Measurements from ENCODE around the gene EEFSEC. TPM values are rescaled to one million over a fixed set of nuclear protein-coding genes. Genes with fewer than 3 reads are reported as not detected.

Gene EEFSEC
- polyA plus RNA-seq, 10 donors: 12.0 to 18.9 (median 16.1) TPM

DNA sequence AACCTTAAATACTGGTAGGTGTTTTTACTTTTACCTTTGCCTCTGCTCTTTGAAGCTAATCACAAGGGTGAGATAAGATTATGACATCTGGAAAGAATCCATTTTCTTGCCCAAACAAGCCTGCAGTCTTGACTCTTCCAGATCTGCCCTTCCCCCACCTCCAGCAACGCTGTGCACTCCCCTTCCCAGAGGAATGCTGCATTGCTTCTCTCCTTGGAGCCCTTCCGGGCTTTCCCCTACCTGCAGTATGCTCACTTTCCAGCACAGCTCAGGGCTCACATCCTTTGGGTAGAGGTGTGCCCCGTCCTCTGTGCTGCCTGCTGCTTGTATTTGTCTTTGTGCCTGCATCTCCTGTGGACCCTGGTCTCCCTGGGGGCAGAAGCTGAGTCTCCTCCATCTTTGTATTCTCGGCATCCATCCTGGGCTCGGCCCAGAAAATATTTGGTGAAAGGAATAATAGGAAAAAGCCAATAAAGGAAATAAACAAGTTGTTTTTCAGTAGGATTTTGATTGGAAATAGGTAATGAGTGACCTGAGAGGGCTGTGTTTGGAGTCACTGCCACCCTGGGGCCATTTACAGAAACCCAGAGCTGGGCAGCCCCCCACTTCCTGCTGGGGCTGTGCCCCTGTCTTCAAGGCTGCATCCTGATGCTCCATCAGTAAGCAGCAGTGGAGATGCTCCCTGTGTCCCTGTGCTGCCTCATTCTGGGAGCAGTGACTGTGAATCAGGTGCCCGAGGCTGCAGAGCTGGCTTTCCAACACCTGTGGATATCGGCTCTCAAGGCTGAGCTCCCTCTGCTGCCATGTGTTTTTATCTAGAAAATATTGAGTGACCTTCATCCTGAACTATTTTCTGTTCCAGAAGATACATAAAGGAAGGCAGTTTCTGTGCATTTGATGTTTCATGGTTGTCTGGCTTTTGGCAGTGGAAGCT lies 117.5 kb downstream of the EEFSEC start:
- DNase-seq: no peak

DNA sequence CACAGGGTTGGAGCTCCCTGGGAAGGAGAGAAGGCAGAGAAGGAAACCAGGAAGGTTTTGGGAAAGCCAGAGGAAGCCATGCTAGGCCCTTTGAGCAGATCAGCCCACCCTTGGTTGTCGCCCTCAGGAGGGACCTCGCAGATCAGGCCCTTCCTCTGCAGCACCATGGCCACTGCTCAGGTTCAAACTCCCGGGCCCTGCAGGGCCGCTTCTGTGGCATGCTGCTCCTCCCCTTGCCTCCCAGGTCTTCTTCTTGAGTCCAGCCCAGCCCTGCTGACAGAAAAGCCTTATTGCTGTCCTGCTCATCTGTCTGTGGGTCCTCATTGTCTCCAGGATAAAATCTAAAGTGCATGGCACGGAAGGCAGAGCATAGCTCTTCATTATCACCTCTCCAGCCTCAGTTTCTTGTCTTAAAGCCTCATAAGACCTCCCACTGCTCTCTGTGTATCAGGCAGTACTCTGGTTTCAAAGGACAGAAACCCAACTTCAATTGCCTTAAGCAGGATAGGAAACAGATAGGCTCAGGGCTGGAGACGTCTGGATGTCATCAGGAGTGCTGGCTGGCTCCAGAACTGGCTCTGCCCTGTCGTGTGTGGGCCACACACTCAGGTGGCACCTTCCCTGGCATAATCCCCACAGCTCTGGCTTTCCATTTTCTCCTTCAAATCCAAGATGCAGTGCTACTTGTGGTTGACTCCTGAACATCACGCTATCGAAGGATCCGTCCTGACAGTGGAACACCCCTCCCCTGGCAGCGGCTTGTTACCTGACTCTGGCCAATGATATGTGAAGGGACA lies 118.5 kb downstream of the EEFSEC start:
- DNase-seq: no peak

DNA sequence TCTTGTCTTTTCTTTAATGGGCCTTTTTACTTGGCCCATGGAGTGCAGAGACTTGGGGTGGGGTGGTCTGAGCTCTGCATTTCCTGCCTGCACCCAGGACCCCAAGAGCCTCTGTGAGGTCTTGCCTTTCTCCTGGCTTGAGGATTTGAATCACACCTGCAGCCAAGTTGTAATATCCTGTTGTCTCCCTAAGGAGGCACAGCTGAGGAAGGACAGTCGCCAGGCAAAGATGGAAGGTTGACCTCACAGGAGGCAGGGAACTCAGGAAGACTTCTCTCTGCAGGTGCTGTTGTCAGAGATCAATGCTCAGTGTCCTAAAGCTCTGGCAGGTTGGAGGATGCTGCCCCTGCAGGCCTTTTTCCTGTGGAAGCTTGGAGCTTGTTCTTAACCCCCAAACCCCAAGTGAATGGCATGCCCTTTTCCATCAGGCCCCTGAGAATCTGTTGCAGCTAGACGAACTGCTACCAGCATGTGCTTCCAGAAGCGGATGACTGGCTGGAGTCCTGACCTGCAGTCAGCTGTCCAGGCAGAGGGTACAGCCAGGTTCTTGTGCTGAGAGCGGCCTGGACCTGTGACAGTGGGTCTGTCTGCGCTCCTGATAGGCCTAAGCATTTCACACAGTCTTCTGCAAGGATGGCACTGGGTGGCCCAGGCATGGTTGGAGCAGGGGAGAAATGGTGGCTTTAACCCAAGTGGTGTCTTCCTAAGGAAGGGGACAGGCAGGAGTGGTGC lies 120.0 kb downstream of the EEFSEC start:
- DNase-seq: no peak

DNA sequence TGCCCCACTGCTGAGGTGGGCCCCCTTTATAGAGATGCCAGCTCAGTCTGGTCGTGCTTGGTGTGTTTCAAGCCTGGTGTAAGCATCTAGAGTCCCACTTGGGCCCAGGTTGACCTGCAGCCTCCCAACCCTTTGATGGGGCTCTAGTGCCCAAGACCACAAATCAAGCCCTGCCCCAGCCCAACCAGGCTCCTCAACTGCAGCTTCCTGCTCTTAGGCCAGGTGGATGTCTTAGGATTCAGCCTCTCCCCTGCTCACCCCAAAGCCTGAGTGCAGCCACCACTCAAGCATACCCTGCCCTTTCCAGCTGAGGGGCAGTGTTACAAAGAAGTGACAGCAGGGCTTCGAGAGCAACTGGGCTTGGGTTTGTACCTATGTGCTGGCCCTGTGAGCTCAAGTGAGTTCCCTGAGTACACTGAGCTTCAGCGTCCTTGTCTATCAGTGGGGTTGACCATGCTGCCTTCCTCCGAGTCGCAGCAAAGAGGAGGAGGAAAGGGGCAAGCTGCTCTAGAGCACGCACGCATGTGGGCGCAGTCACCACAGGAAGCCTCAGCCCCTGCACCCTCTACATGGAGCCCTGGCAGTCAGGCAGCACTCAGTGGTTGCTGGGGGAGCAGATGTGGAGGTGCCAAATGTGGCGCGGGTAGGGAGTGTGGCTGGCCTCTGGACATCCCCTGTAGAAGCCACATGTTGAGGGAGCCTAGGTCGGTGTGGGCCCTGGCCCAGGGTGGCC lies 120.7 kb downstream of the EEFSEC start:
- DNase-seq: no peak

DNA sequence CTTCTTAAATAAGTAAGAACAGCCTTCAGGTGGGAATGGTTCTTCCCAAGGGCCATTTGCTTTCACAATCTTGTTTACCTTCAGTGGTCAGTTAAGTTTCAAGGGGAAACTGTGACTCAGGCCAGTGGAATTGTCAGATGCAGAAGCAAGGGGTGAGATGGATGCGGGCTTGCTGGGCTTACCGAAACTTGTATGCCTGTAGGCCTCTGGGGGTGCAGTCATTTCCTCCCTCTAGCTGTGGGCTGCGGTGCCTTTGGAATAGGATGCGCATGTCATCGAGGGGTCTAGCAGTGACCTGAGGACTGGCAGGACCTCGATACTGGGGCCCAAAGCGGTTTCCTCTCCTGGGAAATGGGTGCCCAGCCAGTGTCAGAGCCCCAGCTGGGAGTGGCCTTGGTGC lies 121.6 kb downstream of the EEFSEC start:
- DNase-seq: peak in 1 of 3 donors; percentile 24

DNA sequence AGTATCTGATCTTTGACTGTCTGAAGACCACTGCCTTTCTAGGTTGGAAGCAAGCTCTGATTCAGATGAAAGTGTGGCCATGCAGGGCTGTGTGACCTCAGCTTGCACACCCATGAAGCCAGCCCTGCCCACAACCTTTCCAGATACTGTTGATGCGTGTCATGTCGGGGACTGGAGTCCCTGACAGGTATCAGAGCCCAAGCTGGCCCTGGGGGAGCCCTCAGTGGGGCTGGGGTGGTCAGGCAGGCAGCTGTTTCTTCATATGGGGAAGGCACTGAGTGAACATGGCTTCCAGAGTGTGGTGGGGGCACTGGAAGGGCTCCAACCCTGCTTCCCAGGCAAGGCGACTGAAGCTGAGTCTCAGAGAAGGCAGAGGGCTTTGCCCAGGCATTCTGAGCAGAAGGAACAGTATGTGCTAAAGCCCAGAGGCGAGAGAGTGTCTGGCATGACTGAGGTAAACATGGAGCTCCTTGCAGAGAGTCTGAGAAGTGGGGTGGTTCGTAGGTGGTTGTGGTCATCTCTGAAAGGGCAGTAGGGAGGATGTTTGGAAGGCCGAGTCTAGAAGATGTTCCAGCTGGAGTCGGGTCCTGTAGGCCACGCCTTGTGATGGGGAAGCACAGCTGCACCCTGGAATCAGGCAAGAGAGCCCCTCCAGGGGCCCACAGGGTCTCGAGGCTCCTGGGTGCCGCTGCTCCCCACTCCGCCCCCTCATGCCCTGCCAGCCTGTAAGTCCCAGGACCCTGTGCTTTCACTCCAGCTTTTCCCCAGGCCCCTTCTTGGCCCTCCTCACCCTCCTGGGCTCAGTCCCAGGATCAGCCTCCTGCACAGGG lies 122.2 kb downstream of the EEFSEC start:
- DNase-seq: peak in 1 of 3 donors; percentile 29

DNA sequence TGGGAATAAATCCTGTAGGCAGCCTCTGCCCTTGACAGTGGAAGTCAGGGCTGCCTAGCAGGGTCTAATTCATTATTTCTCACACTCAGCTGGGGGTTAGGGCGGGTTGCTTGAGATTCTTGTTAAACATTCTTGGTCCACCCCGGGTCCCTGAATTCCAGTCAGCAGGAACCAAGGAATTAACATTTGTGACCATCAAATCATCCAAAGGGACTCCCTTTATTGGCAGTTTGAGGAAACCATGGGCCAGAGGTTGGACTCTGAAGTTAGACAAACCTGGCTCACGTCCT lies 122.8 kb downstream of the EEFSEC start:
- peak in 1 of 3 donors; percentile 22 for DNase-seq

DNA sequence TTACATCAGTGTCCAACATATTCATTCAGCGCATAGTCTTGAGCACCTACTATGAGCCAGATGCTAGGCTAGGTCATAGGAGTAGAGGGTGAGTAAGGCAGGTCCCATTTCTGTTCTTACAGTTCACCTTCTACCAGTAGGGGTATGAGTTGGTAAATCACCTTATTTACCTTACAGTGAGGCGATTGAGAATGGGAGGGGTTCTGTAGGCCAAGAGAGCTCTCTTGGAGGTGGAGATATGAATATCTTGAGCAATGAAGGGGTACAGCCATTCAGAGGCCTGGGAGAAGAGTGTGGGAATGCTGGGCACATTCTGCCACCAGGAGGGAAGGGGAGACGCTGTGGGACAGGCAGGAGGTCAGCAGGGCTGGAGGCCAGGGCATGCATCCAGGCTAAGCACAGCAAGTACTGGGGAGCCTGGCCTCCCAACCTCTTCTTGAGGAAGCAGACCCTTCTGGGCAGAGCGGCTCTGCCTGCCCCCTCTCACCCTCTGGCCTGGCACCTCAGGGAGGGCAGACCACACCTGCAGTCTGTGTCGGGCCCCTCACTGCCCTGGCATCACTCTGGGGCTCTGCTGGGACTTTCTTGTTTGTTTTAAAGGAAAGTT lies 123.4 kb downstream of the EEFSEC start:
- DNase-seq: no peak

DNA sequence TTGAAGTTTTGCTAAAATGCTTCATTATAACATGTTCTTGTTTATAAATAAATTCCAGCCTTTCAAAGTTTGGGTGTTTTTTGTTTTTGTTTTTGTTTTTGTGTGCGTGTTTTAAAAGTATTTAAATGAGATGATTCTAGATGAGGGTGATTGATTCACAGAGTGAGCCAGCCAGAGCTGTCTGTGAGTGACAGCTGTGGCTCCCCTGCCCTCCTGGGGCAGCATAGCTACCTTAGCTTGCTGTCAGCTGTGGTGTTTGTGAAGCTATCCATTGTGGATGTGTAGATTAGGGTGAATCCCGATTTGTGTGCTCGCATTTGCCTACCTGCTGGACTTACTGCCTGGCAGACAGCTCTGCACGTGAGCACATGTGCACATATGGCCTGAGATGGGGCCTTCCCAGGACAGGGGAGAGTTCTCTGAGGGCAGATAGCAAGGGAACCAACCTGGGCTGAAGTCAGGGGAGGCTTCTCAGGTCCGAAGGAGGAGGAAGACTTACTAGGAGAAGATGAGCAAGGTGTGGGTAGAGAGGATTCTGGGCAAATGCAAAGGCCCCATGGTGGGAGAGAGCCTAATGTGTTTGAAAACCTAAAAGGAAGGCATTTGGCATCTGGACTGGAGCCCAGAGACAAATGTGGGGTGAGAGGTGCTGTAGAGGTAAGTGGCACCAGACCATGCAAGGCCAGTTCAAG lies 124.2 kb downstream of the EEFSEC start:
- no peak for DNase-seq

DNA sequence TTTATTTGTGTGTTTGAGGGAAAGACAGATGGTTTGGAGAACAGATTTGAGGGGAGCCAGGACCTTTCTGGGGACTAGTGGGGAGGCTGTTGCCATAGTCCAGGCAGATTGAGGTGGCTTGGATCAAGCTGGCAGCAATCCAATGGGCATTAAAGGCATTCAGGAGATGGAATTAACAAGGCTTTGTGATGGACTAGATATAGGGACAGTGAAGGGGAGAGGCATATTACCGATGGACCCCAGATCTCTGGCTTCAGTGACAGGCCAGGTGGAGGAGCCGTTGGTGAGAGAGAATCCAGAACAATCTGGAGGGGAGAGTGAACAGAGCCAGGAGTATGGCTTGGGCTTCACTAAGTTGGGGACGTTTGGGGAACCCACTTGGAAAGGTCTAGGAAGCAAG lies 124.8 kb downstream of the EEFSEC start:
- peak in 1 of 3 donors; percentile 23 for DNase-seq

DNA sequence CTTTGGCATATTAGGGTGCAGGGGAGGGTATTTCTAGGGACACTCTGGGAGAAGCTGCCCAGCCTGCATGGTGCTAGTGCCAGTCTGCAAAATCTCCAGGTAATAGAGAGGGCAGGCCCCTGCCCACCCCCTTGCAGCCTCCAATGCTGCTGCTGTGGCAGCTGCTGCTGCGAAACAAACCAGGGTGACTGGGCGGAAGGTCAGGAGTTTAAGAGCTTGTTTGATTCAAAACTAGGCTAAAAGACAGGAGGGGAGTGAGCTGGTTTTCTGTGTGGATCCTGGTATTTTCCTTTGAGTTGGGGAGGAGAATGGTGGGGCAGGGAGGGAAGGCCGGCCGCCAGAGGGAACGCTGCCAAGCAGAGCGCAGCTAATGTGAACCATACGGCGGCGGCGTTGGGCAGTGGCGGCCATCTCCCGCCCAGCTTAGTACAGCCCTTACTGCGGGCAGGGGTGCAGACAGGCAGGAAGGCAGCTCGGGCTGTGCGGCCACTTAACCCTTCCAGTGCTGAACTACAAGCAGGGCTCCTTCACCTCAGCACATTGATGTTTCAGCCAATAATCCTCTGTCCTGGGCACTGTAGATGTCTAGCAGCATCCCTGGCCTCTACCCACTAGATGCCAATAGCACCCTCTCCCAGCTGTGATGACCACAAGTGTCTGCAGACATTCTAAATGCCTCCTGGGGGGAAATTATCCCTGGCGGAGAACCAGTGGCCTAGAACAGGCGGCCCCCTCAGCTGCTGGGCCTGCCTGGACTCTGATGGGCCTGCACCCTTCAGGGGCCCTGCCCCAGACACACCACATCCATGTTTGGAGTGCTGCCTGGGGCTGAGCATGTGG lies 125.7 kb downstream of the EEFSEC start:
- peak; percentile 78 to 92 (median 87) for DNase-seq

DNA sequence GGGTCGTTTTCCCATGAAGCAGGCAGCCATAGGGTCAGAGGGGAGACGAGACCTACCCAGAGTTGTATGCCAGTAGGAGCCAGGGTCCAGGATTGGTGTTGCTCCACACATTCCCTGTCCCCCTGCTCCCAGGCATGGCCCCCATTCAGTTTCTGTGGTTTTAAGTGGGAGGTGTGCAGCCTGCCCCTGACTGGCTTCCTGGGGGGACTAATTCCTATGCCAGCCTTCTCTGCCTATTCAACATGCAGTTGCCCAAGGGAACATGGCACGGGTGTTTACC lies 126.3 kb downstream of the EEFSEC start:
- no peak for DNase-seq

DNA sequence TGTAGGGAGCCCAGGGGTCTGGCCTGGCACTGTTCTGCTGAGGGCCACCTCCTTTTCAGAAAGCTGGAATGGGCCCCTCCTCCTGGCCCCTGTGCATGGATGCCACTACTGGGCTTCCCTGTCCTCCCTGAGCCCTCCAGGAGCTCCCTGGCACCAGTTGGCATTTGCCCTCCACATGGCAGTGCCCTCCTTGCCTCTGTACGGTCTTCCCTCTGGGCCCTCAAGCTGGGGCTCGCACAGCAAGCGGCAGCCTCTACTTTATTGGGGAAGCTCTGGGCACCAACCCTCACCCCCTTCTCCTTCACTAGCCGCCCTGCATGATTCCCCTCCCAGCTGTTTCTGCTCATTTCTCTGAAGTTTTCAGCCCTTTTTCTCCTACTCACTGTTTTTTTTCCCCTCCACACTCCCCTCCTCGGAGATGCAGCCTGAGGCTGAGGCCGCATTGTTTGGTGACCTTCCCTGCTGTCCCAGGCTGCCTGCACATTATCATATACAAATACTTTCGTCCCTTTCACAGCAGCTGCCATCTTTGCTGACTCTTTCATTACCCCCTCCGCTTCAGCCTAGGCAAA lies 127.3 kb downstream of the EEFSEC start:
- peak in 1 of 3 donors; percentile 19 for DNase-seq

DNA sequence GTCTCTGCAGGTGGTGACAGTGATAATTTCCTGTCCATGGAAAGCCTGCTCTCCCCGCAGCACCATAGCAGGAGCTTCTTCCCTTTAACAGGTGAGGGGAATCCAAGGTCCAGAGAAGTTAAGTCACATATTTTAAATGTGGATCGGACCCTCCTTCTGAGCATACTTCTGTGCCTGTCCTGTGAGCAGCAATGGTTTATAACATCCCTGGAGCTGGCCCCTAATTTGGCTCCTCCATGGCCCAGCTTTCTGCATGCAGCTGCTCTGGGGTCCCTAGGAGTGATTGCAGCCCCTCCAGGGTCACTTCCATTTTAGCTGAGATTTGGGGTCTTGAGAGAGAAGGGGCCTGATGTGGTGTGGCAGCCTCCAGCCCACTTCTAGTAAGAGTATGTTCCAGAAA lies 127.8 kb downstream of the EEFSEC start:
- DNase-seq: no peak

DNA sequence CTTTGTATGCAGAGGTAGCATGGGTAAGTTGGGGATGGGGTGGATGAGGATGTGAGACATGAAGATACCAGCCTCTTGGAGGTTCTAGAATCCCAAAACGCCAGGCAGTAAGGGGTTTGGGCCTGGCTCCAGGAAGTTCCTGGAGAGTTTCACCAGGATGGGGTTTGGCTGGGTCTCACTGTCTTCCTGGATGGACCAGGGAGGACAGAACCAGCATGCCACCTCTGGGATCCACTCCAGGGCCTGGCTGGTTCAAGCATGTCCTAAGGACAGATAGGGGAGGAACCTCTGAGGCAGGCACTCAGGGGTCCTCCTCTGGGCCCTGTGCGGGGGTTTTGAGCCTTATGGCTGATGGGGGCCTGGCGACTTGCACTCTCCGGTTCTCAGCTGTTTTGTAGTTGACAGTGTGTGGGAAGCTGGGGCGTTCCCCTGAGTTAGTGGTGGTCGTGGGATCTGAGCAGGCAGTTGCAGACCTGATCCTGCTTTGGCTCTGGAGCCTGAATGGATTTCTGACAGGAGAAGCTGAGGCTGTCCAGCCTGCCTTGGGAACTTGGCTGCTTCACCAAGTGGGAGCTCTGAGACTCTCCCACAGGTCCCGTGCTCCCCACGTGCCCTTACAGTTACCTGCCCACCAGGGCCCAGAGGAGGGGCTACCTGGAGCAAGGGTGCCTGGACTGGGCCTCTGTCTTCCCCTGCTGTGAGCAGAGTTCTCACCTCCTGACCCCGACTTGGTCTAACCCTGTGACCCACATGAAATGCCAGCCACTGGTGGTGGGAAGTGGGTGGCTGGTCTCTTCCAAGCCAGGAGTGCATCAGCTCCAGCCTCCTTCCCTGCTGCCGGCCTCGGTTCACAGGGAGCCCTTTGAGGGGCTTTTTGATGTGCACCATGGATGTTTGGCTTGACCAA lies 128.4 kb downstream of the EEFSEC start:
- peak in 1 of 3 donors; percentile 36 for DNase-seq

DNA sequence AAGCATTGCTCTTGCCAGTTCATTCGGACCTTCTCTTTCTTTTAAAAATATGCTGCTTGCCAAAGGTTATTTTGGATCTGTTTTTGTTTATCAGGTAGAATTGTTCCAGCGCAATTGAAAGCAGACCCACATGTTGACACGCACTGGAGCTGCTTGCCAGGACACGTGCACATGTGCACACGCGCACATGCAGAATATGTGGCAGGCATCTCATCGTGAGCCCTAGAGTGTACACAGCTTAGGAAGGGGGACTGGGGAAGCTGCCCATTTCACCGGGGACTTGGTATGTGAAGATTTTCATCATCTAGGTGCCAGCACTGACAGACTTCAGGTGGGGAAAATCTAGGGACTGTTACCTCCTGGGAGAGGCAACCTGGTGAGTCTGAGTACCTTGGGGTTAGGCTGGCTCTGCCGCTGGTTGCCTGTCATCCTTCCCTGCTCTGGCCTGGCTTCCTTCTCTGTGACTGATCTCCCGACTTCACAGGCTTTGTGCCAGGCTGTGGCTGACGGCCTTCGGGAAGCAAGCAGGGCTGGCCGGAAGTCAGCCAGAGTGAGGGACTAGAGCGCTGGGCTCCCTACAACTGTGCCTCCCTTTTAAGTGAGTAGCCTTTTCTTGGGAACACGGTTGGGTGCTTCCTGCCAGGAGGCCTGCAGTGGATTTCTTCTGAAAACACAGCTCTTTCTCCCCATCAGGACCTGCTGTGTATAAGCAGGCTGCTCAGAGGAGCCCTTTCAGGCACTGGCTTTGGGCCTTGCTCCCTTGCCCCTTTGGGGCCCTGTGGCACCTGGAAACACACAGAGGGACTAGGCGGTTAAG lies 129.3 kb downstream of the EEFSEC start:
- DNase-seq: peak; percentile 25 to 74 (median 48)
